Effector memory CD4-positive, alpha-beta T cell (primary cell): Measurements from ENCODE around the gene UST.

ENCODE experiments used
- DNase-seq, 3 donors: peaks; one replicate each; pipeline ENCODE4 v3.0.0-alpha.2; 2020
- H3K27ac ChIP-seq: 2 replicates; pipeline ENCODE4 v1.7.0; 2013; ENCODE audit warnings: mild to moderate bottlenecking, low read length, moderate library complexity; ENCODE audit not compliant: insufficient read depth, poor library complexity, severe bottlenecking
- H3K27me3 ChIP-seq: replicated peaks from 2 replicates; pipeline ENCODE4 v1.7.0; 2013; ENCODE audit warnings: mild to moderate bottlenecking, low read length; ENCODE audit not compliant: insufficient read depth, control insufficient read depth, poor library complexity, severe bottlenecking
- H3K36me3 ChIP-seq: 2 replicates; pipeline ENCODE4 v1.7.0; 2013; ENCODE audit warnings: mild to moderate bottlenecking, low read length, moderate library complexity; ENCODE audit not compliant: control insufficient read depth, insufficient read depth
- H3K4me1 ChIP-seq: 2 replicates; pipeline ENCODE4 v1.7.0; 2013; ENCODE audit warnings: low read length, mild to moderate bottlenecking; ENCODE audit not compliant: control insufficient read depth, insufficient read depth, poor library complexity, severe bottlenecking
- H3K4me3 ChIP-seq: 2 replicates; pipeline ENCODE4 v1.7.0; 2013; ENCODE audit warnings: low read length, low read depth, mild to moderate bottlenecking; ENCODE audit not compliant: insufficient read depth, poor library complexity, severe bottlenecking
- H3K9me3 ChIP-seq: 2 replicates; pipeline ENCODE4 v1.7.0; 2013; ENCODE audit warnings: mild to moderate bottlenecking, low read length, moderate library complexity; ENCODE audit not compliant: control insufficient read depth

The UST gene

DNA sequence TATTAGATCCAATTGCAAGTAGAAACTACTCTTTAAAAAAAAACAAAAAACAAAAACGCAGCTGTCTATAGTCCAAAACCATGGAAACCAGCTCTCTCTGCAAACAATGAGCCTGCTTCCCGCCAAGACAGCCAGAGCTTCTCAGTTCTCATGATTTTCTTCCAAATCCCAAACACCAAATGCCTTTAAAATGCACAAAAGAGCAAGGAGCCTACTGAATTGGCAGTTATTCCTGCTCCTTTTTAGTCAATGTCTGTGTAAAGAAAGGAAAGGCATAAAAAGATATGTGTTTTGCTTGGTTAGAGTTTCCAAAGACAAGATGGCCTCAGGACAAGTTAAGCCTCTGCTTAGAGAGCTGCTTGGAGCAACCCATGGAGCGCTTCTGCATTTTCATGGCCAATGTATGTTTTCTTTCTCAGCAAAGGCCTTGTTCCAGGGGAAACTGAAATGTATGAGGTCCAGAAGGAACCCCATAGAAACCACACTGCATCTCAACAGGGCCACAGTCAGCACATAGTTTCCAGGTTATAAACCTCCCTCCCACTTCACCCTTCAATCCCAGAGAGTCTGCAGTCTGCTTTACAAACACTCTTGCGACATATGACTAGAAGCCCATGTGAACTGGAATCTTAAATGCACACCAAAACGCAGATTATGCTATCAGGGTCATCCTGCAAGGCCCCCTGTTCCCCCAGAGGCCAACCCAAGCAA is 361.4 kb downstream of the UST start:
- no peaks in the 10 kb centered on the region for H3K4me1 ChIP-seq
- H3K27me3 ChIP-seq = no peaks in the 10 kb centered on the region
- no peak overlapping the region for H3K4me3 ChIP-seq
- H3K9me3 ChIP-seq = no peaks in the 10 kb centered on the region
- no peak overlapping the region for H3K27ac ChIP-seq
- DNase-seq = no peak
- no peaks in the 10 kb centered on the region for H3K36me3 ChIP-seq

DNA sequence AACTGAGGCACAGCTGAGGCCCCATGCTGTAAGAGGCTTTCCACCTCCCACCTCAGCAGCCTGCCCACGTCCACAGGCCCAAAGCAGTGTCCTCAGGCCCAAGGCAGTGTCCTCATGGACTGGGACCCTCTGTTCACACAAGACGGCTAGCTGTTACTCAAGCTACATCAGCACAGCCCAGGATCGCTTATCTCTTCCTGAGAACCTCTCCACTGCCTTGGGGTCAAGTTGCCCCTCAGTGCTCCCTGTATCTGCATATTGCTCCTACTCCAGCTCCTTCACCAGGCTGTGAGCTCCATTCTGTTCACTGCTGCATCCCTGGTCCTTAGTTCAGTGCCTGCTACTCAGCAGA is 361.9 kb downstream of the UST start:
- H3K27ac ChIP-seq = no peak overlapping the region
- H3K9me3 ChIP-seq = no peaks in the 10 kb centered on the region
- no peak for DNase-seq
- no peak overlapping the region for H3K4me3 ChIP-seq
- no peaks in the 10 kb centered on the region for H3K4me1 ChIP-seq
- no peaks in the 10 kb centered on the region for H3K27me3 ChIP-seq
- H3K36me3 ChIP-seq = no peaks in the 10 kb centered on the region

DNA sequence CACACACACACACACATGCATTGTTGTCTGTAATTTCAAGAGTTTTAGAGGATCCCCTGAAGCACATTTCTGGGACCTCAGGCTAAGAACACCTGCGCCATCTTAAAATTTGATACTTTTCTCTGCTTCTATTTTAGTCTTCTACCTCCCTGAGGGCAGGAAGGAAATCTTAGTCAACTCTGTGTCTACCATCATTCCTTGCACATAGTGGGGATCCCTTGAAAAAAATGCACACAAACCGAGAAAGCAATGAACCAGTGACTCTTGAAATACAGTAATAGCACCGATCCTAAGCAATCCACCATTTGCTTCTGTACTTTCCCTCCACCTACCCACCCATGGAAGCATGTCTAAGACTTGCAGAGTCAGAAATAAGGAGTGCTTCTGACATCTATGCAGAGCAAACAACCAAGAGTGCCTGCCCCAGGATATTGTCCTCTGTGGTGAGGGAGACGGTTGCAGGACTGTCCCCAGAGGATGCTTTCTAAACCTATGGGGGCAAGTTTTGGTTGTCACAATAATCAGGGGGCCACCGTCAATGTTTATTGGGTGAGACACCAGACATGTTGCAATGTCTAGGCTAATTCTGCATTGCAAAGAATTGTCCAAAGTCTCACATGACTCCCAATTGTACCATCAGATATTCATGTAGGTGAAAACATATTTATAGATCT is 362.7 kb downstream of the UST start:
- Histone ChIP-seq H3K4me1 (no peaks in the 10 kb centered on the region), H3K36me3 (no peaks in the 10 kb centered on the region), H3K4me3 (no peak overlapping the region), H3K27me3 (no peaks in the 10 kb centered on the region), H3K9me3 (no peaks in the 10 kb centered on the region), H3K27ac (no peak overlapping the region)
- DNase-seq = no peak

DNA sequence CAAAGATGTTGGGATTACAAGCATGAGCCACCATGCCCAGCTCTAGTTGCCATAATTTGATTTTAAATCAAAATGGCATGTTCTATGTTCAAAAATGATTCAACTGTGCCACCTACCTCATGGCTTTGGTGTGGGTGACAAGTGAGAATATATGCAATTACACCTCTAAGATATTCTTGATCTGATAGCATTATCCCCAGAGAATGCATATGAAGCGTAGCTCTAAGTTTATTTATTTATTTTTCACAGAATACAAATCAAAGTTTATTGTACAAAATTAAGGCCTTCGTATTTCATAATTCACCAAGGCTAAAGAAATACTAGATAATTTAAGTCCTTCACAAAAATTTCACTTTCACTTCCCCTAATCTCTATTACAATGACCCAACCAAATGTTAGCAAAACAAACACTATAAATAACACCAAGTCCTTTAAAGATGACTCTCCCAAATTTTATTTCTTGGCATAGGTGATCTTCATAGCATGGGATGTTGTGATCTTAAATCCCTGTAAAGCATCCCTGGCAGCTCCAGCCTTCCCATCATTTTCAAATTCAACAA is 364.8 kb downstream of the UST start:
- Histone ChIP-seq H3K27ac (no peak overlapping the region), H3K36me3 (no peaks in the 10 kb centered on the region), H3K4me1 (no peaks in the 10 kb centered on the region), H3K27me3 (no peaks in the 10 kb centered on the region), H3K9me3 (no peaks in the 10 kb centered on the region), H3K4me3 (no peak overlapping the region)
- no peak for DNase-seq

DNA sequence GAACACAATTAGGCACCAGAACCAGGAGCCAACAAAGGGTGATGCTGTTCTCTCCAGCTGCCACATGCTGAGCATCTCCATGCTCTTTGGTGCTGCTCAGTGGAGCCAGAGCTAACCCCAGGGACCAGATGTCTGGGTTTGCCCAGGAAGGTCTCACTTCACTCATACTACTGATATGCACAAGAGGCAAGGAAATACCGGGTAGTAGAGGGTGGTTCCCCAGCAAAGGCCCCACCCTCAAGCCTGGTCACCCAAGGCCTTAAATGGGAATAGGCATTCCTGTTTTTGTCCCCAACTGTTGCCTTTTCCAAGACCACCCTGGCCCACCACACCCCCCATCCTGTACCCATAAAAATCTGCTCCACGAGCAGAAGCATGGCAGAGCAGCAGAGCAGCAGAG is 366.1 kb downstream of the UST start:
- no peak overlapping the region for H3K4me3 ChIP-seq
- no peak overlapping the region for H3K27ac ChIP-seq
- no peaks in the 10 kb centered on the region for H3K4me1 ChIP-seq

DNA sequence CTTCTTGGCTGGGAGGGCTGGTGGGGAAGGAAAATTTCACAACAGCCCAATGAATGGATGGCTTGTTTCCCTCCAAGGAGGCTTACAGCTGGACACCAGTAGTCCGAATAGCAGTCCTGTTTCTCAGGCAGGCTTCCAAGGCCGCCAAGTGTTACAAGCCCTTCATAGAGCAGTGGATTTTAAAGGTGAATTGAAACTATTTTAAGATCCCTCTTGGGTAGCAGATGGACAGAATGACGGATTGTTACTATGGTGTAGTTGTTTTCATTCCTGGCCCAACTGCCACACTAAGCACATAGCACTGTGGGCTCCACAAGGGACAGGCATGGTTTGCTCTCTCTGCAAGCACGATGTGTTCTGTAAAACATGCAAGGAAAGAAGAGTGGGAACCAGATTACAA is 367.3 kb downstream of the UST start:
- Histone ChIP-seq H3K9me3 (no peaks in the 10 kb centered on the region), H3K27ac (no peak overlapping the region), H3K27me3 (no peaks in the 10 kb centered on the region), H3K4me3 (no peak overlapping the region), H3K36me3 (no peaks in the 10 kb centered on the region), H3K4me1 (no peaks in the 10 kb centered on the region)
- DNase-seq = no peak

More for the DNA sequence above, 366.1 kb downstream of the UST start:
- Histone ChIP-seq H3K9me3 (no peaks in the 10 kb centered on the region), H3K36me3 (no peaks in the 10 kb centered on the region), H3K27me3 (no peaks in the 10 kb centered on the region)
- DNase-seq = no peak

DNA sequence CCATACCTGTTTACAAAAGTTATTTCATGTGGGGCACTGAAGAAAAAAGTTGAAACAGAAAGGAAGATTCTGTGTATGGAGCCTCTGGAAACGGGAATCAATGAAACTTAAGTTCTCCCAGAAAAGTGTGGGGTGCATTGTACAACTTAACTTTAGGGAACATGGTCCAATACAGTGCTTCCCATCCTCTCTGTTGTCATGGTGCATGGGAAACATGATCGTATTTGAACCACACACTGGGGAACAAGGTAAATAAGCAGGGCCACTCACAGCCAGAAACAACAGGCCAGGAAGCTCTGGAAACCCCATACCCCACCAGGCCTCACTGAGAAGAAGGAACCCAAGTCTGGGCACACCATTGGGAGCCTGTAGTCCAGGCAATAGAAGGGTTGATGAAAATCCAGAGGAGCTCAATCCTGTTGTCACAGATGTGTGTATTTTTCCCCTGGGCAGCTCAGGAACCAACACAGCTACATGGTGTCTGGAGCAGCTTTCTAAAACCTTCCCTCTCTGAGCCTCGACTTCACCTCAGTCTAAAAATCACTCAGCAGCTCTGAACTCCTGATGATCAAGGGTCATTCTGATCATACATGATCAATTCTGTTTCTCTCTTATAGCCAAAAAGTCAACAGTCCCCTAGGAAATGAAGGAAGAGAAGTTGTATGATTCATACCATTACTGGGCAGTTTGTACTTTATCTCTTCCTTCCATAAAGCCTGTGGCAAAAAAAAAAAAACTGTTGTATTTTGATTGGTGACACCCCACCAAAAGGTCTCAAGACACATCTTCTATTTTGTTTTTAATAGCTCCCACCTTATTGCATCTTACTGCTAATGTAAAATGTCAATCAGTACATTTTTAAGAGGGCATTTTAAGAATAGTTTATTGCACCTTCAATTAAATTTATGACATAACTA is 372.2 kb downstream of the UST start:
- Histone ChIP-seq H3K27ac (no peak overlapping the region), H3K27me3 (no peaks in the 10 kb centered on the region)
- DNase-seq = no peak

DNA sequence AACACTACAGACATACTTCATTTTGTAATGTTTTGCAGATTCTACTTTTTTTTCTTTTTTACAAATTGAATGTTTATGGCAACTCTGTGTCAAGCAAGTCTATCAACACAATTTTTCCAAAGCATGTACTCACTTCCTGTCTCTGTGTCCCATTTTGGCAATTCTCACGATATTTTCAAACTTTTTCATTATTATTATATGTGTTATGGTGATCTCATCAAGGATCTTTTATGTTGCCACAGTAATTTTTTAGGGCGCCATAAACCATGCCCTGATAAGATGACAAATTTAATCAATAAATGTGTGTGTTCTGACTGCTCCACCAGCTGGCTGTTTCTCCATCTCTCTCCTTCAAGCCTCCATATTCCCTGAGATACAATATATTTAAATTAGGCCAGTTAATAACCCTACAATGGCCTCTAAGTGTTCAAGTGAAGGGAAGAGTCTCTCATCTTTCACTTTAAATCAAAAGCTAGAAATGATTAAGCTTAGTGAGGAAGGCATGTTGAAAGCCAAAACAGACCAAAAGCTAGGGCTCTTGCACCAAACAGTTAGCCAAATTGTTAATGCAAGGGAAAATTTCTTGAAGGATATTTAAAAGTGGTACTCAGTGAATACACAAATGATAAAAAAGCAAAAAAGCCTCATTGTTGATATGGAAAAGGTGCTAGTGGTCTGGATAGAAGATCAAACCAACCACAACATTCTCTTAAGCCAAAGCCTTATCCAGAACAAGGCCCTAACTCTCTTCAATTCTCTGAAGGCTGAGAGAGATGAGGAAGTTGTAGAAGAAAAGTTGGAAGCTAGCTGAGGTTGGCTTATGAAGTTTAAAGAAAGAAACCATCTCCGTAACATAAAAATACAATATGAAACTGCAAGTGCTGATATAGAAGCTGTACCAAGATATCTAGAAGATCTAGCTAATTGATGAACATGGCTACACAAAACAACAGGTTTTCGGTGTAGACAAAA is 376.3 kb downstream of the UST start:
- H3K36me3 ChIP-seq = no peaks in the 10 kb centered on the region
- no peaks in the 10 kb centered on the region for H3K9me3 ChIP-seq
- H3K4me3 ChIP-seq = no peak overlapping the region
- peaks cover 13% of the 10 kb centered on the region for H3K4me1 ChIP-seq
- H3K27ac ChIP-seq = no peak overlapping the region
- DNase-seq = no peak
- no peaks in the 10 kb centered on the region for H3K27me3 ChIP-seq

More for the DNA sequence above, 372.2 kb downstream of the UST start:
- Histone ChIP-seq H3K9me3 (no peaks in the 10 kb centered on the region), H3K36me3 (no peaks in the 10 kb centered on the region), H3K4me1 (no peaks in the 10 kb centered on the region), H3K4me3 (no peak overlapping the region)

DNA sequence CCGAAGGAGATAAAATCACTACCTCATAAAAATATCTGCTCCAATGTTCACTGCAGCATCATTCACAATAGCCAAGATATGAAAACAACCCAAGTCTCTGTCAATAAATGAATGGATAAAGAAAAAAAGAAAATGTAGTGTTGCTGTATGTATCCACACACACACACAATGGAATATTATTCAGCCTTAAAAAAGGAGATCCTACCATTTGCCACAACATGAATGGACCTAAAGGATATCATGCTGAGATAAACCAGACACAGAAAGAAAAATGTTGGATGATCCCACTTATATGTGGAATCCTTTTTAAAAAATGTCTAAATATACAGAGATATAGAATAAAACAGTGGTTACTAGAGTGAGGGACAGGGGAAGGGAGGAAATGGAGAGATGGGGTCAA is 378.5 kb downstream of the UST start:
- H3K36me3 ChIP-seq = no peaks in the 10 kb centered on the region
- H3K27me3 ChIP-seq = no peaks in the 10 kb centered on the region
- H3K4me3 ChIP-seq = no peak overlapping the region
- H3K4me1 ChIP-seq = peaks cover 26% of the 10 kb centered on the region
- no peak for DNase-seq
- H3K9me3 ChIP-seq = no peaks in the 10 kb centered on the region
- no peak overlapping the region for H3K27ac ChIP-seq
